Islet of Langerhans (tissue), 1 donor: ENCODE data around the gene DOP1A.

Source experiments
- FAIRE-seq: peaks from one replicate; lab custom pipeline; 2011; peaks lifted over from hg19 to GRCh38; lab: Jason Lieb, UNC

The DOP1A gene

GRCh38 chr6:83067448-83068439, at the start of gene DOP1A:
TSS of gene DOP1A (plus strand) at chr6:83067671. CDS start at chr6:83096978, 29,307 bp downstream.
- FAIRE-seq, result peak; percentile 79

- FAIRE-seq, result no peak
Observed at GRCh38 chr6:83019741-83020140, 47.7 kb upstream of the DOP1A start.

GRCh38 chr6:83031689-83032088, 35.8 kb upstream of the DOP1A start:
- no peak for FAIRE-seq

- FAIRE-seq, result no peak
Observed at GRCh38 chr6:83038246-83038645, 29.2 kb upstream of the DOP1A start.

- peak; percentile 60 for FAIRE-seq
Observed at GRCh38 chr6:83042467-83043053, 24.9 kb upstream of the DOP1A start.

GRCh38 chr6:83044091-83044768, 23.2 kb upstream of the DOP1A start:
- no peak for FAIRE-seq

GRCh38 chr6:83047065-83047754, 20.3 kb upstream of the DOP1A start:
- FAIRE-seq, result peak; percentile 99

GRCh38 chr6:83051377-83052172, 15.9 kb upstream of the DOP1A start:
- peak; percentile 51 for FAIRE-seq

- FAIRE-seq, result no peak
Observed at GRCh38 chr6:83053678-83054077, 13.8 kb upstream of the DOP1A start.

GRCh38 chr6:83055366-83055964, 12.0 kb upstream of the DOP1A start:
- peak; percentile 98 for FAIRE-seq

GRCh38 chr6:83057705-83058321, 9.7 kb upstream of the DOP1A start:
- peak; percentile 98 for FAIRE-seq

- no peak for FAIRE-seq
Observed at GRCh38 chr6:83061190-83061589, 6.3 kb upstream of the DOP1A start.

- FAIRE-seq, result no peak
Observed at GRCh38 chr6:83062225-83062624, 5.2 kb upstream of the DOP1A start.

GRCh38 chr6:83065511-83066192, 1.8 kb upstream of the DOP1A start, which contains the start of gene UBE3D:
TSS of gene UBE3D (minus strand) at chr6:83065841. CDS start at chr6:83065718, 123 bp downstream.
- FAIRE-seq, result no peak

GRCh38 chr6:83068616-83069015, 1.1 kb downstream of the DOP1A start:
- FAIRE-seq, result no peak

- FAIRE-seq, result no peak
Observed at GRCh38 chr6:83069633-83070032, 2.2 kb downstream of the DOP1A start.

GRCh38 chr6:83071023-83071422, 3.6 kb downstream of the DOP1A start:
- no peak for FAIRE-seq

GRCh38 chr6:83071707-83072106, 4.2 kb downstream of the DOP1A start:
- FAIRE-seq, result peak; percentile 88

GRCh38 chr6:83072726-83073125, 5.3 kb downstream of the DOP1A start:
- no peak for FAIRE-seq

GRCh38 chr6:83073615-83074014, 6.1 kb downstream of the DOP1A start:
- FAIRE-seq, result no peak
